ENCODE measurements around the gene HELB.

The HELB gene

GRCh38 chr12:66367015-66367667, 64.8 kb downstream of the HELB start:
- DNase-seq, result no peak

- DNase-seq, result no peak
These were observed 69.7 kb downstream of the HELB start for GRCh38 chr12:66371982-66372381.

GRCh38 chr12:66375560-66375959, 73.3 kb downstream of the HELB start:
- no peak for DNase-seq

DNA sequence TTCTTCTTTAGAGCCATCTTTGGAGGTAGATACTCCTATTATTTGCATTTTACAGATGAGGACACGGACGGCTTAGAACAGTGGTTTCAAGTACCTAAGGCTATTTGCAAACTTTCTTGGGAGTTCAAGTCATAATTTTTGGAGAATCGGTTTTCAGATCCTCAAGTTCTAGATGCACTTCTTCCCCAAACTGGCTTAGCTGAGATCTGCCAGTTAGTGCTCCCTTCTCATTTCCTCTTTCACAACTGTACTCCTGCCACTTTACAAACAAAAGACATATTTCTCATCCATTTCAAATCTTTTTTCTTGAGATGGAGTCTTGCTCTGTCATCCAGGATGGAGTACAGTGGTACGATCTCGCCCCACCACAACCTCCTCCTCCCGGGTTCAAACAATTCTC, 77.3 kb downstream of the HELB start:
- no peak for DNase-seq

DNA sequence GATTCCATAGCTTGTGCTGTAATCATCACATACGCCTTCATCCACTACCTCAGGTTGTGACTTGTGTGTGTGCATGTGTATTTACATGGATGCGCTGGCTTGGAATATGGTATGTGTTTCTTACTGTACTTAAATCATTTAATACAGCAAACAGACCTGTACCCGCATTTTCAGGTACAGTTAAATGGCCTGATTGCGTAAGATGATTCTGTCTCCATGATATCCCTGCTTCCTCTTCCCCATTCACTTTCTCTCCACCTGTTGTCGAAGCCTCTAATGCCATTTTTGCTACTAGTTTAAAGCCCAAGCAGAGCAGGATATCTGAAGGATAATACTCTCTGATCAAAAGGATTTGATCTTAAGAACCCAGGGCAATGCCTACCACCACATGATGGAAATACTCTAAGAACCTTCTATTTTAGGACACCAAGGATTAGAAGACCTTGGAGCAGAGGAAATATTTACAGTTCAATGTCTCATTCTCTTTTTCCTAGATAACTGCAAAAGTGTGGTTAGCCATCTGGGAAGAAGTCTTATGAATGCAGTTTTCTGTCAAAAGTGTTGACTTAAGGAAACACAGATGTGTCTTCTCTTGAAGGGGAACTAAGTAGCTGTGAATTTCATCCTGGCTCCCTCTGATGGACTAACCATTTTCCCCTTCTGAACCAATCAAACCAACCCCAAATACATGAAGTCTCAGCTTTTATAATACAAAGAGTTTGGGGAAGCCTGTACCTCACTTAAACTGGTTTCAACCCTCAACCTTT, 78.7 kb downstream of the HELB start:
- no peak for DNase-seq

GRCh38 chr12:66387117-66387516, 84.8 kb downstream of the HELB start:
- no peak for DNase-seq
